Measurements from ENCODE around the gene CD177. TPM values are rescaled to one million over a fixed set of nuclear protein-coding genes. Genes with fewer than 3 reads are reported as not detected.

CD177 gene
- not detected for total RNA-seq

- Mint-ChIP-seq H3K27me3 (ENCODE audit: low read depth) (peaks cover 15% of the 10 kb centered on the region), H3K27ac (no peak within 1 kb of the TSS), H3K4me1 (ENCODE audit: low read depth) (no peaks in the 10 kb centered on the region), H3K36me3 (ENCODE audit: low read depth) (no peaks in the 10 kb centered on the region), H3K4me3 (no peak within 1 kb of the TSS), H3K9me3 (no peaks in the 10 kb centered on the region)
- CTCF ChIA-PET: no interaction called here
- intact Hi-C loops (cut with micrococcal nuclease): no loop called here
- DNase-seq: no peak
These were observed at the start of gene CD177 for GRCh38 chr19:43353606-43354304. Gene CD177, plus strand, starts transcription at chr19:43353686. Its CDS starts 29 bp downstream, at chr19:43353715.

- no peak overlapping the region for H3K27ac Mint-ChIP-seq
- no peaks in the 10 kb centered on the region for H3K9me3 Mint-ChIP-seq
- no peak overlapping the region for H3K4me3 Mint-ChIP-seq
- CTCF ChIA-PET: no interaction called here
- no peaks in the 10 kb centered on the region for H3K4me1 Mint-ChIP-seq (ENCODE audit: low read depth)
- peaks cover 10% of the 10 kb centered on the region for H3K27me3 Mint-ChIP-seq (ENCODE audit: low read depth)
- no peak for DNase-seq
- intact Hi-C loops (cut with micrococcal nuclease): no loop called here
- no peaks in the 10 kb centered on the region for H3K36me3 Mint-ChIP-seq (ENCODE audit: low read depth)
These were observed 47.8 kb upstream of the CD177 start for GRCh38 chr19:43305642-43306041.

- CTCF ChIA-PET: no interaction called here
- Mint-ChIP-seq H3K4me3 (no peak overlapping the region), H3K36me3 (ENCODE audit: low read depth) (no peaks in the 10 kb centered on the region), H3K27me3 (ENCODE audit: low read depth) (peaks cover 10% of the 10 kb centered on the region), H3K4me1 (ENCODE audit: low read depth) (no peaks in the 10 kb centered on the region), H3K9me3 (no peaks in the 10 kb centered on the region), H3K27ac (no peak overlapping the region)
- intact Hi-C loops (cut with micrococcal nuclease): no loop called here
- no peak for DNase-seq
These were observed 47.4 kb upstream of the CD177 start for GRCh38 chr19:43306097-43306496.

- CTCF ChIA-PET: interaction anchor here (0.6 to 1.4 kb wide), 2 partner anchors 24 to 88 kb away, joined by 3 to 6 read pairs; no protein-coding TSS in a partner anchor
- no peaks in the 10 kb centered on the region for H3K36me3 Mint-ChIP-seq (ENCODE audit: low read depth)
- no peaks in the 10 kb centered on the region for H3K4me1 Mint-ChIP-seq (ENCODE audit: low read depth)
- H3K27me3 Mint-ChIP-seq (ENCODE audit: low read depth): peaks cover 9% of the 10 kb centered on the region
- no peaks in the 10 kb centered on the region for H3K9me3 Mint-ChIP-seq
- DNase-seq: no peak
- no peak overlapping the region for H3K4me3 Mint-ChIP-seq
- no peak overlapping the region for H3K27ac Mint-ChIP-seq
- intact Hi-C loops (cut with micrococcal nuclease): no loop called here
These were observed 45.2 kb upstream of the CD177 start for GRCh38 chr19:43308244-43308815.

GRCh38 chr19:43309466-43309865 is 44.0 kb upstream of the CD177 start:
- no peaks in the 10 kb centered on the region for H3K4me1 Mint-ChIP-seq (ENCODE audit: low read depth)
- intact Hi-C loops (cut with micrococcal nuclease): no loop called here
- CTCF ChIA-PET: no interaction called here
- H3K27ac Mint-ChIP-seq: no peak overlapping the region
- H3K27me3 Mint-ChIP-seq (ENCODE audit: low read depth): peaks cover 8% of the 10 kb centered on the region
- DNase-seq: no peak
- H3K9me3 Mint-ChIP-seq: no peaks in the 10 kb centered on the region
- H3K36me3 Mint-ChIP-seq (ENCODE audit: low read depth): no peaks in the 10 kb centered on the region
- H3K4me3 Mint-ChIP-seq: no peak overlapping the region

- DNase-seq: no peak
- H3K36me3 Mint-ChIP-seq (ENCODE audit: low read depth): no peaks in the 10 kb centered on the region
- H3K4me3 Mint-ChIP-seq: no peak overlapping the region
- H3K4me1 Mint-ChIP-seq (ENCODE audit: low read depth): no peaks in the 10 kb centered on the region
- intact Hi-C loops (cut with micrococcal nuclease): no loop called here
- CTCF ChIA-PET: no interaction called here
- H3K9me3 Mint-ChIP-seq: no peaks in the 10 kb centered on the region
- H3K27ac Mint-ChIP-seq: no peak overlapping the region
- peaks cover 8% of the 10 kb centered on the region for H3K27me3 Mint-ChIP-seq (ENCODE audit: low read depth)
These were observed 43.3 kb upstream of the CD177 start for GRCh38 chr19:43310221-43310620.

- no peak for DNase-seq
- no peaks in the 10 kb centered on the region for H3K4me1 Mint-ChIP-seq (ENCODE audit: low read depth)
- H3K36me3 Mint-ChIP-seq (ENCODE audit: low read depth): no peaks in the 10 kb centered on the region
- no peaks in the 10 kb centered on the region for H3K9me3 Mint-ChIP-seq
- no peak overlapping the region for H3K4me3 Mint-ChIP-seq
- CTCF ChIA-PET: no interaction called here
- intact Hi-C loops (cut with micrococcal nuclease): no loop called here
- peaks cover 8% of the 10 kb centered on the region for H3K27me3 Mint-ChIP-seq (ENCODE audit: low read depth)
- H3K27ac Mint-ChIP-seq: no peak overlapping the region
These were observed 42.2 kb upstream of the CD177 start for GRCh38 chr19:43311256-43311655.

GRCh38 chr19:43311706-43312105 is 41.8 kb upstream of the CD177 start:
- no peak overlapping the region for H3K4me3 Mint-ChIP-seq
- DNase-seq: no peak
- H3K4me1 Mint-ChIP-seq (ENCODE audit: low read depth): no peaks in the 10 kb centered on the region
- no peaks in the 10 kb centered on the region for H3K36me3 Mint-ChIP-seq (ENCODE audit: low read depth)
- H3K27me3 Mint-ChIP-seq (ENCODE audit: low read depth): peaks cover 8% of the 10 kb centered on the region
- no peaks in the 10 kb centered on the region for H3K9me3 Mint-ChIP-seq
- no peak overlapping the region for H3K27ac Mint-ChIP-seq
- intact Hi-C loops (cut with micrococcal nuclease): no loop called here
- CTCF ChIA-PET: no interaction called here

GRCh38 chr19:43313711-43314495 is 39.6 kb upstream of the CD177 start:
- DNase-seq: no peak
- Mint-ChIP-seq H3K4me3 (no peak overlapping the region), H3K27me3 (ENCODE audit: low read depth) (peaks cover 2% of the 10 kb centered on the region), H3K36me3 (ENCODE audit: low read depth) (no peaks in the 10 kb centered on the region), H3K27ac (no peak overlapping the region), H3K4me1 (ENCODE audit: low read depth) (no peaks in the 10 kb centered on the region), H3K9me3 (no peaks in the 10 kb centered on the region)
- intact Hi-C loops (cut with micrococcal nuclease): no loop called here
- CTCF ChIA-PET: no interaction called here

GRCh38 chr19:43315851-43316250 is 37.6 kb upstream of the CD177 start:
- H3K4me1 Mint-ChIP-seq (ENCODE audit: low read depth): no peaks in the 10 kb centered on the region
- H3K27me3 Mint-ChIP-seq (ENCODE audit: low read depth): peaks cover 4% of the 10 kb centered on the region
- no peaks in the 10 kb centered on the region for H3K36me3 Mint-ChIP-seq (ENCODE audit: low read depth)
- no peak overlapping the region for H3K4me3 Mint-ChIP-seq
- DNase-seq: no peak
- CTCF ChIA-PET: no interaction called here
- H3K9me3 Mint-ChIP-seq: no peaks in the 10 kb centered on the region
- intact Hi-C loops (cut with micrococcal nuclease): no loop called here
- H3K27ac Mint-ChIP-seq: no peak overlapping the region

- Mint-ChIP-seq H3K4me3 (no peak overlapping the region), H3K9me3 (no peaks in the 10 kb centered on the region), H3K27ac (no peak overlapping the region), H3K4me1 (ENCODE audit: low read depth) (no peaks in the 10 kb centered on the region), H3K27me3 (ENCODE audit: low read depth) (peaks cover 4% of the 10 kb centered on the region), H3K36me3 (ENCODE audit: low read depth) (no peaks in the 10 kb centered on the region)
- intact Hi-C loops (cut with micrococcal nuclease): no loop called here
- no peak for DNase-seq
- CTCF ChIA-PET: no interaction called here
These were observed 36.7 kb upstream of the CD177 start for GRCh38 chr19:43316591-43317319.

GRCh38 chr19:43318203-43318602 is 35.3 kb upstream of the CD177 start:
- no peak overlapping the region for H3K27ac Mint-ChIP-seq
- peaks cover 4% of the 10 kb centered on the region for H3K27me3 Mint-ChIP-seq (ENCODE audit: low read depth)
- intact Hi-C loops (cut with micrococcal nuclease): no loop called here
- H3K4me1 Mint-ChIP-seq (ENCODE audit: low read depth): no peaks in the 10 kb centered on the region
- H3K36me3 Mint-ChIP-seq (ENCODE audit: low read depth): no peaks in the 10 kb centered on the region
- no peak overlapping the region for H3K4me3 Mint-ChIP-seq
- CTCF ChIA-PET: interaction anchor here (0.5 kb wide), 1 partner anchor 487 kb away, joined by 3 read pairs; no protein-coding TSS in a partner anchor
- DNase-seq: no peak
- no peaks in the 10 kb centered on the region for H3K9me3 Mint-ChIP-seq
